Measurements from ENCODE around the gene LCN9.

DNA sequence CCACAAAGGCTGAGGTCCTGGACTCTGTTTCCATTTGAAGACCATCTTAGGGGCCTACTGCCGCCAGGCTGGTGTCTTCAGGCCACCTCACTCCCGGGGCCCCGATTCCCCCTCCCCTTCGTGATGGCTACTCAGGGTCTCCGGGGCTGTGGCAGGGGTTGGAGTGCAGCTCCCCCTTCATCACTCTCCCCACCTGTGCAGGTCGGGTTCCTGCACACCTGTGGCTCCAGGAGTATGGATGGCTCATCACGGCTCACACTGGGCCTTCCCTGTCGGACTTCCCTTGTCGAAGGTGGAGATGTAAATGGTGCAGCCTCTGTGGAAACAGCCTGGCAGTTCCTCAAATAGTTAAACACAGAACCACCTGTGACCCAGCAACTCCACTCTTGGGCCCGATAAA, 11.9 kb downstream of the LCN9 start:
- TF ChIP-seq CTCF (IDR thresholded peaks at IDR 0.05), result no peak
- no peak for TF ChIP-seq POLR2AphosphoS5 (IDR thresholded peaks at IDR 0.05; ENCODE audit: low read depth, low read length)
- no peak for TF ChIP-seq REST (IDR thresholded peaks at IDR 0.05; ENCODE audit: insufficient read depth in 1 of 2, low read depth in 2 of 2, low read length in 1 of 2)
- no peak for TF ChIP-seq SIN3A (IDR thresholded peaks at IDR 0.05; ENCODE audit: borderline replicate concordance, insufficient read depth, low read depth, low read length)
- TF ChIP-seq TCF7L2 (IDR thresholded peaks at IDR 0.05; ENCODE audit: low read depth, low read length), result no peak

All from Panc1 (cell line).